ENCODE results near the gene LRMDA.

GRCh38 chr10:76002262-76002854 lies 570.9 kb downstream of the LRMDA start:
- TF ChIP-seq, protein P1, sequence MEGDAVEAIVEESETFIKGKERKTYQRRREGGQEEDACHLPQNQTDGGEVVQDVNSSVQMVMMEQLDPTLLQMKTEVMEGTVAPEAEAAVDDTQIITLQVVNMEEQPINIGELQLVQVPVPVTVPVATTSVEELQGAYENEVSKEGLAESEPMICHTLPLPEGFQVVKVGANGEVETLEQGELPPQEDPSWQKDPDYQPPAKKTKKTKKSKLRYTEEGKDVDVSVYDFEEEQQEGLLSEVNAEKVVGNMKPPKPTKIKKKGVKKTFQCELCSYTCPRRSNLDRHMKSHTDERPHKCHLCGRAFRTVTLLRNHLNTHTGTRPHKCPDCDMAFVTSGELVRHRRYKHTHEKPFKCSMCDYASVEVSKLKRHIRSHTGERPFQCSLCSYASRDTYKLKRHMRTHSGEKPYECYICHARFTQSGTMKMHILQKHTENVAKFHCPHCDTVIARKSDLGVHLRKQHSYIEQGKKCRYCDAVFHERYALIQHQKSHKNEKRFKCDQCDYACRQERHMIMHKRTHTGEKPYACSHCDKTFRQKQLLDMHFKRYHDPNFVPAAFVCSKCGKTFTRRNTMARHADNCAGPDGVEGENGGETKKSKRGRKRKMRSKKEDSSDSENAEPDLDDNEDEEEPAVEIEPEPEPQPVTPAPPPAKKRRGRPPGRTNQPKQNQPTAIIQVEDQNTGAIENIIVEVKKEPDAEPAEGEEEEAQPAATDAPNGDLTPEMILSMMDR (IDR thresholded peaks at IDR 0.05) = no peak
- no peak for TF ChIP-seq POLR2A (IDR thresholded peaks at IDR 0.05)
